HepG2 (cell line): Measurements from ENCODE around the gene SHF.

Experiments
- CTCF ChIP-seq: sonication (generic); formaldehyde crosslinking; IDR thresholded peaks from 2 replicates; pipeline ENCODE4 v1.5.0; 2020; ENCODE audit warnings: mild to moderate bottlenecking, missing genetic modification reagents, moderate library complexity
- ZBTB33 ChIP-seq: sonication (generic); formaldehyde crosslinking; IDR thresholded peaks from 2 replicates; pipeline ENCODE4 v1.4.0; 2020; ENCODE audit warnings: missing genetic modification reagents
- ZNF121 ChIP-seq: sonication (generic); formaldehyde crosslinking; IDR thresholded peaks from 2 replicates; pipeline ENCODE4 v1.5.0; 2020; ENCODE audit warnings: mild to moderate bottlenecking, missing genetic modification reagents
- ZNF652 ChIP-seq: IDR thresholded peaks from 2 replicates; pipeline ENCODE4 v1.6.1; 2016; ENCODE audit warnings: low read depth, borderline replicate concordance

- TF ChIP-seq ZNF121 (CRISPR knock-in tag) (0 out of 2 replicates have a peak, but pooled peaks have one; percentile 15), ZBTB33 (CRISPR knock-in tag) (no peak), CTCF (CRISPR knock-in tag) (peak; percentile 85), ZNF652 (CRISPR knock-in tag) (no peak)
Measured at GRCh38 chr15:45205192-45205591, 17.4 kb upstream of the SHF start.
